Endodermal cell (in vitro differentiated cells): ENCODE measurements around the gene RASSF4. TPM values are rescaled to one million over a fixed set of nuclear protein-coding genes. Genes with fewer than 3 reads are reported as not detected.
A peak's percentile ranks its signal among the peaks of the same experiment; 100 is the strongest.

Experiments used
- DNase-seq: peaks from one replicate; pipeline ENCODE4 v3.0.0-alpha.2; 2017
- H3K27ac ChIP-seq: 2 replicates; pipeline ENCODE4 v1.5.1; 2013; ENCODE audit warnings: mild to moderate bottlenecking, low read depth, low read length, moderate library complexity
- H3K27me3 ChIP-seq: 2 replicates; pipeline ENCODE4 v1.6.1; 2013; ENCODE audit warnings: mild to moderate bottlenecking, low read length, moderate library complexity; ENCODE audit not compliant: insufficient read depth, control insufficient read depth, poor library complexity, severe bottlenecking
- H3K36me3 ChIP-seq: 2 replicates; pipeline ENCODE4 v1.7.0; 2013; ENCODE audit warnings: mild to moderate bottlenecking, low read length, moderate library complexity; ENCODE audit not compliant: control insufficient read depth, insufficient read depth
- H3K4me1 ChIP-seq: one replicate; pipeline ENCODE4 v1.7.0; 2013; ENCODE audit warnings: low read length; ENCODE audit not compliant: control insufficient read depth, insufficient read depth
- H3K4me3 ChIP-seq: 2 replicates; pipeline ENCODE4 v1.5.1; 2013; ENCODE audit warnings: mild to moderate bottlenecking, low read length, moderate library complexity
- H3K9ac ChIP-seq: 2 replicates; pipeline ENCODE4 v1.6.1; 2013; ENCODE audit warnings: mild to moderate bottlenecking, low read length, moderate library complexity; ENCODE audit not compliant: poor library complexity, severe bottlenecking; ENCODE audit errors: extremely low read depth
- H3K9me3 ChIP-seq: 2 replicates; pipeline ENCODE4 v1.6.1; 2013; ENCODE audit warnings: mild to moderate bottlenecking, low read length, moderate library complexity; ENCODE audit not compliant: control insufficient read depth
- H3K27ac Mint-ChIP-seq: 2 replicates; pipeline ENCODE4 v1.8.0; 2020; ENCODE audit warnings: mixed read lengths
- H3K27me3 Mint-ChIP-seq: 2 replicates; pipeline ENCODE4 v1.8.0; 2021; ENCODE audit warnings: mild to moderate bottlenecking, mixed read lengths; ENCODE audit not compliant: insufficient read depth
- H3K36me3 Mint-ChIP-seq: 2 replicates; pipeline ENCODE4 v1.8.0; 2020; ENCODE audit warnings: low read depth, mixed read lengths
- H3K4me1 Mint-ChIP-seq: 2 replicates; pipeline ENCODE4 v1.8.0; 2020; ENCODE audit warnings: mixed read lengths
- H3K4me3 Mint-ChIP-seq: 2 replicates; pipeline ENCODE4 v1.8.0; 2020; ENCODE audit warnings: mild to moderate bottlenecking, moderate library complexity, mixed read lengths
- H3K9me3 Mint-ChIP-seq: 2 replicates; pipeline ENCODE4 v1.8.0; 2020; ENCODE audit warnings: mild to moderate bottlenecking, mixed read lengths
- CTCF ChIP-seq: fragments of 200-600 bp; sonication (generic); conservative IDR thresholded peaks from 2 replicates; pipeline ENCODE4 v1.5.0; 2021; ENCODE audit warnings: antibody characterized with exemption, mild to moderate bottlenecking
- WGBS, 2 experiments: methylation state at CpG; one replicate each; pipeline versions ENCODE4 v1.1.5 to v1.1.7; 2013; ENCODE audit warnings: missing lambda C conversion rate in 2 of 2, mixed read lengths in 1 of 2; ENCODE audit not compliant: insufficient coverage in 1 of 2, insufficient read length in 1 of 2; 5-methylcytosine and 5-hydroxymethylcytosine counted together
- total RNA-seq, 2 donors: library from RNA; stranded (reverse); fragmentation: NEBNext Ultra II Directional in 1 of 2; extraction: Animal tissue kit (Norgen Biotek cat#: 25700) in 1 of 2; gene quantifications; 2 replicates in 1 of 2; 3 replicates in 1 of 2; pipeline ENCODE4 v1.2.1, GENCODE V29; 2021

The RASSF4 gene
- total RNA-seq, 2 donors from 2014 or later = 5.2 to 14.1 TPM

- Histone ChIP-seq H3K9me3 (no peaks in the 10 kb centered on the region), H3K4me1 (peaks cover 14% of the 10 kb centered on the region), H3K9ac (no peak overlapping the region), H3K27me3 (peaks cover 9% of the 10 kb centered on the region), H3K36me3 (no peaks in the 10 kb centered on the region), H3K4me3 (no peak overlapping the region), H3K27ac (peak overlapping the region; percentile 99)
- Mint-ChIP-seq H3K27me3 (peaks cover 18% of the 10 kb centered on the region), H3K4me3 (no peak overlapping the region), H3K27ac (peak overlapping the region; percentile 35), H3K9me3 (no peaks in the 10 kb centered on the region), H3K4me1 (peaks cover 43% of the 10 kb centered on the region), H3K36me3 (no peaks in the 10 kb centered on the region)
- peak; percentile 64 for TF ChIP-seq CTCF
- 66 to 82% methylated on average over 11 to 19 of the region's 19 CpGs for WGBS, 2 experiments
- DNase-seq = peak; percentile 76
Measured at GRCh38 chr10:44962870-44963738, 3.5 kb downstream of the RASSF4 start.

GRCh38 chr10:44963772-44964633 lies 4.4 kb downstream of the RASSF4 start:
- H3K27ac Mint-ChIP-seq = no peak overlapping the region
- no peak overlapping the region for H3K4me3 Mint-ChIP-seq
- H3K9me3 Mint-ChIP-seq = no peaks in the 10 kb centered on the region
- H3K9ac ChIP-seq = peak overlapping the region; percentile 39
- H3K27me3 ChIP-seq = peaks cover 9% of the 10 kb centered on the region
- H3K27me3 Mint-ChIP-seq = peaks cover 18% of the 10 kb centered on the region
- H3K36me3 Mint-ChIP-seq = no peaks in the 10 kb centered on the region
- peak; percentile 43 for TF ChIP-seq CTCF
- H3K4me3 ChIP-seq = no peak overlapping the region
- H3K4me1 Mint-ChIP-seq = peaks cover 36% of the 10 kb centered on the region
- DNase-seq = no peak
- H3K4me1 ChIP-seq = peaks cover 14% of the 10 kb centered on the region
- WGBS, 2 experiments = 70 to 71% methylated on average over 5 to 15 of the region's 15 CpGs
- peak overlapping the region; percentile 99 for H3K27ac ChIP-seq
- no peaks in the 10 kb centered on the region for H3K9me3 ChIP-seq
- no peaks in the 10 kb centered on the region for H3K36me3 ChIP-seq

- H3K4me3 Mint-ChIP-seq = no peak overlapping the region
- no peak overlapping the region for H3K27ac Mint-ChIP-seq
- TF ChIP-seq CTCF = no peak
- no peaks in the 10 kb centered on the region for H3K36me3 Mint-ChIP-seq
- WGBS, 2 experiments = 83 to 100% methylated on average over 1 of the region's 1 CpG
- H3K4me1 ChIP-seq = peaks cover 13% of the 10 kb centered on the region
- no peaks in the 10 kb centered on the region for H3K36me3 ChIP-seq
- peaks cover 18% of the 10 kb centered on the region for H3K27me3 Mint-ChIP-seq
- H3K9me3 Mint-ChIP-seq = no peaks in the 10 kb centered on the region
- peak overlapping the region; percentile 99 for H3K27ac ChIP-seq
- peaks cover 9% of the 10 kb centered on the region for H3K27me3 ChIP-seq
- no peaks in the 10 kb centered on the region for H3K9me3 ChIP-seq
- peaks cover 35% of the 10 kb centered on the region for H3K4me1 Mint-ChIP-seq
- H3K9ac ChIP-seq = no peak overlapping the region
- no peak overlapping the region for H3K4me3 ChIP-seq
- peak; percentile 16 for DNase-seq
Measured at GRCh38 chr10:44965104-44965503, 5.5 kb downstream of the RASSF4 start.
